GM18858 (cell line): ENCODE data around the gene RAP1GAP.

Experiments
- ATAC-seq: cut with Tn5 transposase; IDR thresholded peaks from one replicate; pipeline ENCODE4 v1.9.1; 2021; ENCODE audit not compliant: unreplicated experiment

The RAP1GAP gene

GRCh38 chr1:21669258-21670058 is at the start of gene RAP1GAP:
TSS of gene RAP1GAP (minus strand) at chr1:21669357. CDS start at chr1:21620032, 49,325 bp downstream.
- ATAC-seq, result no peak

GRCh38 chr1:21716169-21716568 is 47.0 kb upstream of the RAP1GAP start:
- no peak for ATAC-seq

- no peak for ATAC-seq
Measured at GRCh38 chr1:21707891-21708290, 38.7 kb upstream of the RAP1GAP start.

GRCh38 chr1:21707086-21707840 is 38.1 kb upstream of the RAP1GAP start:
- no peak for ATAC-seq

- no peak for ATAC-seq
Measured at GRCh38 chr1:21706151-21706835, 37.1 kb upstream of the RAP1GAP start.

- no peak for ATAC-seq
Measured at GRCh38 chr1:21705303-21705980, 36.3 kb upstream of the RAP1GAP start.

GRCh38 chr1:21704145-21704544 is 35.0 kb upstream of the RAP1GAP start:
- ATAC-seq, result no peak

GRCh38 chr1:21703318-21703963 is 34.3 kb upstream of the RAP1GAP start:
- no peak for ATAC-seq

GRCh38 chr1:21702780-21703179 is 33.6 kb upstream of the RAP1GAP start:
- no peak for ATAC-seq

- ATAC-seq, result no peak
Measured at GRCh38 chr1:21701401-21701800, 32.2 kb upstream of the RAP1GAP start.

- ATAC-seq, result no peak
Measured at GRCh38 chr1:21700094-21700493, 30.9 kb upstream of the RAP1GAP start.

GRCh38 chr1:21696931-21697330 is 27.8 kb upstream of the RAP1GAP start:
- ATAC-seq, result no peak

- no peak for ATAC-seq
Measured at GRCh38 chr1:21693732-21694131, 24.6 kb upstream of the RAP1GAP start.

- ATAC-seq, result no peak
Measured at GRCh38 chr1:21691739-21692138, 22.6 kb upstream of the RAP1GAP start.

GRCh38 chr1:21689661-21690372 is 20.7 kb upstream of the RAP1GAP start:
- ATAC-seq, result no peak

GRCh38 chr1:21687081-21687529 is 17.9 kb upstream of the RAP1GAP start:
- no peak for ATAC-seq

GRCh38 chr1:21685946-21686678 is 17.0 kb upstream of the RAP1GAP start:
- ATAC-seq, result no peak

- ATAC-seq, result no peak
Measured at GRCh38 chr1:21681426-21681825, 12.3 kb upstream of the RAP1GAP start.

- ATAC-seq, result no peak
Measured at GRCh38 chr1:21680918-21681317, 11.8 kb upstream of the RAP1GAP start.
